Right lobe of liver (tissue), 6 donors: ENCODE results near the gene PRRX1. TPM values are rescaled to one million over a fixed set of nuclear protein-coding genes. Genes with fewer than 3 reads are reported as not detected.

ENCODE experiments used
- ATAC-seq, 4 donors: fragments of 200-7000 bp; cut with Tn5 transposase; one replicate each; pipeline ENCODE4 v1.9.1; 2020; ENCODE audit warnings: mild to moderate bottlenecking in 4 of 4, moderate library complexity in 4 of 4
- DNase-seq, 3 donors: peaks; one replicate each; pipeline ENCODE4 v3.0.0-alpha.2; 2020
- H3K27ac ChIP-seq, 3 donors: fragments of 200-600 bp; one replicate each; pipeline ENCODE4 v1.8.0; 2022
- H3K27me3 ChIP-seq, 2 donors: fragments of 200-600 bp; one replicate each; pipeline ENCODE4 v1.8.0; 2022
- H3K36me3 ChIP-seq, 4 donors: fragments of 200-600 bp; sonication (generic) in 1 of 4; one replicate each; pipeline versions ENCODE4 v1.5.1 to v1.8.0; 2017 to 2022; ENCODE audit warnings: control low read depth in 1 of 4
- H3K4me1 ChIP-seq, 4 donors: fragments of 200-600 bp; sonication (generic) in 1 of 4; one replicate each; pipeline versions ENCODE4 v1.5.1 to v1.8.0; 2017 to 2022; ENCODE audit warnings: control low read depth in 1 of 4
- H3K4me3 ChIP-seq, 3 donors: fragments of 200-600 bp; one replicate each; pipeline ENCODE4 v1.8.0; 2022
- H3K9me3 ChIP-seq, 4 donors: fragments of 200-600 bp; sonication (generic) in 1 of 4; one replicate each; pipeline versions ENCODE4 v1.5.1 to v1.8.0; 2017 to 2022; ENCODE audit warnings: control low read depth in 1 of 4
- POLR2A ChIP-seq: fragments of 450-650 bp; IDR thresholded peaks from one replicate; pipeline ENCODE4 v1.6.1; 2017; ENCODE audit warnings: antibody characterized with exemption, mild to moderate bottlenecking
- WGBS: methylation state at CpG from one replicate; pipeline ENCODE4 v1.1.6; 2018; ENCODE audit warnings: low coverage, low lambda C conversion rate; ENCODE audit not compliant: insufficient coverage; ENCODE audit errors: missing lambda C conversion rate; 5-methylcytosine and 5-hydroxymethylcytosine counted together
- intact Hi-C, 2 donors: fragments of 100-400 bp; cut with DNase I; formaldehyde crosslinking; loops; one replicate each; pipeline versions ENCODE4 v1.11.2 to v1.14.1; 2022
- long read RNA-seq: library from polyadenylated mRNA; unstranded; transcript quantifications from one replicate; pipeline ENCODE4 v2.0.0, GENCODE V29; 2019
- total RNA-seq, 6 experiments: library from RNA; depleted of rRNA in 2 of 6; stranded (reverse); fragments of >200 nt in 2 of 6; fragmentation: NEBNext Ultra II Directional in 3 of 6; extraction: Animal tissue kit (Norgen Biotek cat#: 25700) in 3 of 6; gene quantifications; one replicate each; pipeline versions ENCODE4 v1.1.0 to v1.2.4, GENCODE V29; 2016 to 2023
- TF ChIP-seq, protein P1 (sequence below), 4 donors: fragments of 200-600 bp in 3 of 4; fragments of 450-650 bp in 1 of 4; IDR thresholded peaks; one replicate each; pipeline versions ENCODE4 v1.5.1 to v1.8.0; 2016 to 2022; ENCODE audit warnings: antibody characterized with exemption in 4 of 4, mild to moderate bottlenecking in 2 of 4
- donor health status: DM: no; HTN: yes; CAD: no.
- donor health status: DM: no; HTN: no; CAD: no.
- donor health status: DM: no; HTN: no; CAD: no.
- donor health status: DM: no; HTN: yes; CAD: no.
- donor health status: DM: no; HTN: yes; CAD: no.

The PRRX1 gene
- total RNA-seq, result under 1 TPM; 0.05 to 0.55 (median 0.18) TPM
- long read RNA-seq, result 0 reads

- Histone ChIP-seq H3K36me3 (no peaks in the 10 kb centered on the region), H3K4me1 (peaks cover 0 to 29% (median 0%) of the 10 kb centered on the region in 4 donors), H3K27me3 (peaks cover 0 to 48% of the 10 kb centered on the region in 2 donors), H3K9me3 (no peaks in the 10 kb centered on the region), H3K4me3 (peak within 1 kb of the TSS; percentile 25 to 26 (median 26)), H3K27ac (no peak within 1 kb of the TSS)
- ATAC-seq, result peak; percentile 27 to 46 (median 36)
- WGBS, result 2% methylated on average over 29 of the region's 56 CpGs
- no peak for DNase-seq
- intact Hi-C loops, result no loop called here
- TF ChIP-seq POLR2A, result no peak
- TF ChIP-seq, protein P1, sequence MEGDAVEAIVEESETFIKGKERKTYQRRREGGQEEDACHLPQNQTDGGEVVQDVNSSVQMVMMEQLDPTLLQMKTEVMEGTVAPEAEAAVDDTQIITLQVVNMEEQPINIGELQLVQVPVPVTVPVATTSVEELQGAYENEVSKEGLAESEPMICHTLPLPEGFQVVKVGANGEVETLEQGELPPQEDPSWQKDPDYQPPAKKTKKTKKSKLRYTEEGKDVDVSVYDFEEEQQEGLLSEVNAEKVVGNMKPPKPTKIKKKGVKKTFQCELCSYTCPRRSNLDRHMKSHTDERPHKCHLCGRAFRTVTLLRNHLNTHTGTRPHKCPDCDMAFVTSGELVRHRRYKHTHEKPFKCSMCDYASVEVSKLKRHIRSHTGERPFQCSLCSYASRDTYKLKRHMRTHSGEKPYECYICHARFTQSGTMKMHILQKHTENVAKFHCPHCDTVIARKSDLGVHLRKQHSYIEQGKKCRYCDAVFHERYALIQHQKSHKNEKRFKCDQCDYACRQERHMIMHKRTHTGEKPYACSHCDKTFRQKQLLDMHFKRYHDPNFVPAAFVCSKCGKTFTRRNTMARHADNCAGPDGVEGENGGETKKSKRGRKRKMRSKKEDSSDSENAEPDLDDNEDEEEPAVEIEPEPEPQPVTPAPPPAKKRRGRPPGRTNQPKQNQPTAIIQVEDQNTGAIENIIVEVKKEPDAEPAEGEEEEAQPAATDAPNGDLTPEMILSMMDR (IDR thresholded peaks at IDR 0.05), result no peak
Observed at GRCh38 chr1:170664093-170664827, at the start of gene PRRX1. Gene PRRX1 (plus strand): TSS chr1:170664131. CDS start chr1:170664219, 88 bp downstream.

- 63% methylated on average over 7 of the region's 7 CpGs for WGBS
- H3K27me3 ChIP-seq, result no peaks in the 10 kb centered on the region
- no peaks in the 10 kb centered on the region for H3K4me1 ChIP-seq
- TF ChIP-seq POLR2A, result no peak
- TF ChIP-seq, protein P1 (IDR thresholded peaks at IDR 0.05), result no peak
- no peak overlapping the region for H3K27ac ChIP-seq
- ATAC-seq (no peak), DNase-seq (no peak)
- H3K4me3 ChIP-seq, result no peak overlapping the region
- intact Hi-C loops, result no loop called here
- no peaks in the 10 kb centered on the region for H3K9me3 ChIP-seq
- H3K36me3 ChIP-seq, result no peaks in the 10 kb centered on the region
Observed at GRCh38 chr1:170617591-170618330, 46.2 kb upstream of the PRRX1 start.

GRCh38 chr1:170618421-170618820 lies 45.5 kb upstream of the PRRX1 start:
- H3K9me3 ChIP-seq, result no peaks in the 10 kb centered on the region
- H3K4me1 ChIP-seq, result no peaks in the 10 kb centered on the region
- H3K27ac ChIP-seq, result no peak overlapping the region
- no peak overlapping the region for H3K4me3 ChIP-seq
- WGBS, result 52% methylated on average over 2 of the region's 2 CpGs
- intact Hi-C loops, result no loop called here
- ATAC-seq, result no peak
- DNase-seq, result no peak
- TF ChIP-seq, protein P1 (IDR thresholded peaks at IDR 0.05), result no peak
- no peak for TF ChIP-seq POLR2A
- no peaks in the 10 kb centered on the region for H3K36me3 ChIP-seq
- no peaks in the 10 kb centered on the region for H3K27me3 ChIP-seq

DNA sequence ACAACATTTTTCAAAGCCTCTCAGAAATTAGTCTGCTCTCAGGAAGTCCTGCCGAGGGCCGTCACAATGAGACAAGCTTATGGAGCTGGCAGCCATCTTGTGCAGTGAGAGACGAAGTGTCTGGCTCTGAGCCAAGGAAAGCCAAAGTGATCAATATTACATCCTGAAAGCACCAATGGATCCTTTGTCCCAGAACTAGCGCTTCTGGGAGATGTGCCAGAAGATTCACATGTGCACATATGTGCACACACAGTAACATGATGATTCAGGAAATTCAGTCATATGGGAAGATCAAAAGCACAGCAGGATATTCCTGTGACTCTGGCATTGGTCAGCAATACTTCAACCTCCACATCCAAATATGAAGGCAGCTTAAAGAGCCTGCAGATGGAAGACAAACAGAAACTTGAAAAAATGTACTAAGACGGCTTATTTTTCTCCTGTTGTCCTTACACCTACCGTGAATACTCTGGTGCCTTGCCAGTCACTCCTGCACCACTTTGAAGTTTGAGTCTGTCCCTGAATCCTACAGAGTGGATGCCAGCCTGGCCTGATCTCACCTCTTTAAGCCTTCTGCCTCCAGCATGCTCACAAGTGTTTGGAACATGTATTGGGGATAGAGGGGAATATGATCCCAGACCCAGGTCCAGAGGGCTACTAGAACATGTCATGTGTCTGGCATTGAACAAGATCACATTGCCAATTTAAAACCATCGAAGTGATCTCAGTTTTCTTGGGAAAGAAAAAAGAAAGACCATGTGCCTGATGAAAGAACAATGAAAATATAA lies 44.5 kb upstream of the PRRX1 start:
- TF ChIP-seq, protein P1 (IDR thresholded peaks at IDR 0.05), result no peak
- TF ChIP-seq POLR2A, result no peak
- ATAC-seq (no peak), DNase-seq (no peak)
- Histone ChIP-seq H3K4me3 (no peak overlapping the region), H3K36me3 (no peaks in the 10 kb centered on the region), H3K9me3 (no peaks in the 10 kb centered on the region), H3K27ac (no peak overlapping the region), H3K27me3 (no peaks in the 10 kb centered on the region), H3K4me1 (no peaks in the 10 kb centered on the region)
- intact Hi-C loops, result no loop called here
- 46% methylated on average over 7 of the region's 7 CpGs for WGBS
